H1 (cell line): ENCODE measurements around the gene USP43.

Experiments
- CTCF ChIP-seq, 3 experiments: IDR thresholded peaks; 1 replicate in 2 of 3; 2 replicates in 1 of 3; pipeline versions ENCODE4 v1.5.1 to v1.6.1; 2011; ENCODE audit warnings: low read length in 3 of 3, mild to moderate bottlenecking in 3 of 3, inconsistent platforms in 2 of 3, low read depth in 1 of 3, moderate library complexity in 1 of 3; ENCODE audit not compliant: insufficient read depth in 1 of 3; ENCODE audit errors: control extremely low read depth in 1 of 3
- EZH2 ChIP-seq: fragments of 200-600 bp; sonication (generic); IDR thresholded peaks from 2 replicates; pipeline ENCODE4 v1.7.1; 2012; ENCODE audit warnings: low read depth, mild to moderate bottlenecking, moderate library complexity, low read length, inconsistent platforms; ENCODE audit not compliant: severe bottlenecking
- SP4 ChIP-seq: IDR thresholded peaks from 2 replicates; pipeline ENCODE4 v1.6.1; 2012; ENCODE audit warnings: low read length, inconsistent platforms
- SRF ChIP-seq: IDR thresholded peaks from 2 replicates; pipeline ENCODE4 v1.6.1; 2011; ENCODE audit warnings: mild to moderate bottlenecking, low read depth, low read length, moderate library complexity
- TAF1 ChIP-seq: IDR thresholded peaks from 2 replicates; pipeline ENCODE4 v1.6.1; 2011; ENCODE audit warnings: mild to moderate bottlenecking, low read depth, low read length

DNA sequence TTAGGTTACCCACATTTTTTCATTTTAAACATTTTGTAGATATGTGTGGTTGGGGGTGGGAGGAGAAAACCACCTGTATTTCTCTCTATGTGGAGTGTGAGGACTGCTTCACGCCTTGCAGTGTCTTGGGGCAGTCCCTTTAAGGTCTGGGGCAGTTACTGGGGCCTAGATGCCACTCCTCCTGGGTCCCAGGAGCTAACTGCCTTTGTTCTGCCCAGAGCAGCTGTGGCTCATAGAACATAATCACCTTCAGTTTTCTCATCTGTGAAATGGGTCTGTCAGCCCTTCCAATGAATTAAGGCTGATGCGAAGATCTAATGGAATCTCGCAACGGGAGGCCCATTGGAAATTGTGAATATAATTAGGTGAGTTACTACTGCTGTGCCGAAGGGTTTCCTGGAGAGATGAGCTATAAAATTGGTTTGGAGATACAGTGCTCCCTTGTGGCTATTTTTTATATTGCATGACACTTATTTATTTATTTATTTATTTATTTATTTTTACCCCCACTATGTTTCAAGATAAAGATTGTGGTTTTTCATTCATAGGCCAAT, 123.1 kb downstream of the USP43 start:
- TF ChIP-seq SP4 (no peak), CTCF (IDR thresholded peaks at IDR 0.05; ENCODE audit: control extremely low read depth in 1 of 3, insufficient read depth in 1 of 3, low read depth in 1 of 3, low read length in 3 of 3) (peak in 1 of 3 experiments; percentile 38; a peak in 1 of 4 replicates), TAF1 (no peak), SRF (no peak), EZH2 (no peak)
